Thymus (tissue), 11 donors: ENCODE data around the gene SMIM31. TPM values are rescaled to one million over a fixed set of nuclear protein-coding genes. Genes with fewer than 3 reads are reported as not detected.

Source experiments
- DNase-seq, 9 donors: peaks; one replicate each; pipeline ENCODE4 v3.0.0-alpha.2; 2013; ENCODE audit warnings: low spot score in 9 of 9, low read depth in 6 of 9, missing footprints in 1 of 9
- H3K27ac ChIP-seq, 2 donors: one replicate each; pipeline ENCODE4 v1.5.1; 2013; ENCODE audit warnings: control low read depth in 1 of 2, low read depth in 1 of 2, low read length in 1 of 2, mild to moderate bottlenecking in 1 of 2, moderate library complexity in 1 of 2
- H3K27me3 ChIP-seq, 2 donors: one replicate each; pipeline ENCODE4 v1.5.1; 2013; ENCODE audit warnings: low read length in 1 of 2; ENCODE audit not compliant: control insufficient read depth in 2 of 2, insufficient read depth in 1 of 2
- H3K36me3 ChIP-seq, 2 donors: one replicate each; pipeline ENCODE4 v1.5.1; 2013; ENCODE audit warnings: low read length in 1 of 2, mild to moderate bottlenecking in 1 of 2, moderate library complexity in 1 of 2; ENCODE audit not compliant: control insufficient read depth in 2 of 2, insufficient read depth in 2 of 2
- H3K4me1 ChIP-seq, 2 donors: one replicate each; pipeline ENCODE4 v1.5.1; 2013; ENCODE audit warnings: low read length in 2 of 2; ENCODE audit not compliant: control insufficient read depth in 2 of 2, insufficient read depth in 2 of 2
- H3K4me3 ChIP-seq, 2 donors: one replicate each; pipeline ENCODE4 v1.5.1; 2013; ENCODE audit warnings: low read length in 2 of 2, control low read depth in 1 of 2, mild to moderate bottlenecking in 1 of 2
- H3K9me3 ChIP-seq, 2 donors: one replicate each; pipeline ENCODE4 v1.5.1; 2013; ENCODE audit warnings: low read length in 1 of 2, mild to moderate bottlenecking in 1 of 2; ENCODE audit not compliant: control insufficient read depth in 2 of 2, insufficient read depth in 1 of 2
- whole genome bisulfite sequencing: extraction: QIAGEN DNeasy Blood & Tissue Kit; methylation state at CpG from one replicate; pipeline ENCODE4 v1.1.7; 2013; 5-methylcytosine and 5-hydroxymethylcytosine counted together
- polyA plus RNA-seq: library from polyadenylated mRNA; stranded (reverse); fragments of 200-250 nt; gene quantifications from one replicate; pipeline ENCODE4 v1.2.3, GENCODE V29; 2013
- total RNA-seq: library from RNA; stranded (reverse); fragments of 120-200 nt; gene quantifications from one replicate; pipeline ENCODE4 v1.2.4, GENCODE V29; 2013
- donor health status: healthy.

The SMIM31 gene
- total and polyA plus RNA-seq, 2 donors = 0.02 TPM; not detected in 1

DNA sequence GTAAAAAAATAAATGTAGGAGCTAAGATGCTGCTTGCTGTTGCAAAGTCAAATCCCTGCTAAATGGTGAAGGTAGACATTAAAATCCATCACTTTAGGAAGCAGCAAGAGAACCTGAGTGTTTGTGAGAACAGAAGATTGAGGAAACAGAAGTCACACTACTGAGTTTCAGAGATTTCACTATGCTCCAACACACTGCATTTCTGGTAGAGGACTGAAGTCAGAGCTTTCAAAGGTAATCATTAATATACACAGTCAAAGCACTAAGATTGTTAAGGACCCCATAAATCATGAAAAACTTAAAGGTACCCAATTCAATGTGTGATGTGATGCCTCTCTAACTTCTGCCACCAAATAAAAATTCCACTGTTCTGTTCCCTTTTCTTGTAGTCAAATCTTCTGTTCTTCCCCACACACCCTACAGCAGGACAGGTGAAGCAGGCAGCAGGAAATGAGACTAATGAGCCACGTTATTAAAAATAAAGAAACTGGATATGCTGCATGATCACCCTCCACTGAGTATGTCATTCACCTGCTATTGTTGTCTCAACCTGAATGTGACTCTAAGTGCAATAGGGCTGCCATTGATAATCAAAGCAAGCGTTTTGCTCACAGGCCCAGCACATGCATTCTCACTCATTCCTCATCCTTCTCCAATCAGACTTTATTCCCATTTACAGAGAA is 94.2 kb downstream of the SMIM31 start:
- Histone ChIP-seq H3K27me3 (no peaks in the 10 kb centered on the region), H3K9me3 (no peaks in the 10 kb centered on the region), H3K27ac (no peak overlapping the region), H3K4me3 (no peak overlapping the region), H3K36me3 (no peaks in the 10 kb centered on the region), H3K4me1 (no peaks in the 10 kb centered on the region)
- WGBS = 57% methylated on average over 2 of the region's 2 CpGs
- DNase-seq = no peak

Other genes starting within 250 kb of the SMIM31 start
- gene APELA, start 123.0 kb downstream of the SMIM31 start, total RNA-seq = 0.14 TPM
- gene APELA, start 123.0 kb downstream of the SMIM31 start, polyA plus RNA-seq = 0.02 TPM
- gene TRIM61, start 223.5 kb downstream of the SMIM31 start, total RNA-seq = 2.2 TPM
- 1.3 TPM for gene TRIM61, start 223.5 kb downstream of the SMIM31 start, polyA plus RNA-seq